ENCODE results near the gene FYB2. TPM values are rescaled to one million over a fixed set of nuclear protein-coding genes. Genes with fewer than 3 reads are reported as not detected.

Gene FYB2
- total and polyA plus RNA-seq, 10 donors, result not detected

GRCh38 chr1:56774067-56774609 is 45.1 kb downstream of the FYB2 start:
- no peaks in the 10 kb centered on the region for H3K36me3 ChIP-seq
- intact Hi-C loops (cut with DNase I; ENCODE audit: low total_unique reads), result no loop called here
- no peaks in the 10 kb centered on the region for H3K9me3 ChIP-seq
- H3K27ac ChIP-seq, result peak overlapping the region in 2 of 8 donors; percentile 38 to 52
- no peaks in the 10 kb centered on the region for H3K27me3 ChIP-seq (replicated peaks in 1 of 7)
- H3K4me1 ChIP-seq, result peaks cover 0 to 12% (median 2%) of the 10 kb centered on the region in 6 donors
- DNase-seq, result no peak
- 32 to 48% (median 37%) methylated on average over 6 of the region's 6 CpGs for whole genome bisulfite sequencing, 5 donors
- TF ChIP-seq, protein P1, sequence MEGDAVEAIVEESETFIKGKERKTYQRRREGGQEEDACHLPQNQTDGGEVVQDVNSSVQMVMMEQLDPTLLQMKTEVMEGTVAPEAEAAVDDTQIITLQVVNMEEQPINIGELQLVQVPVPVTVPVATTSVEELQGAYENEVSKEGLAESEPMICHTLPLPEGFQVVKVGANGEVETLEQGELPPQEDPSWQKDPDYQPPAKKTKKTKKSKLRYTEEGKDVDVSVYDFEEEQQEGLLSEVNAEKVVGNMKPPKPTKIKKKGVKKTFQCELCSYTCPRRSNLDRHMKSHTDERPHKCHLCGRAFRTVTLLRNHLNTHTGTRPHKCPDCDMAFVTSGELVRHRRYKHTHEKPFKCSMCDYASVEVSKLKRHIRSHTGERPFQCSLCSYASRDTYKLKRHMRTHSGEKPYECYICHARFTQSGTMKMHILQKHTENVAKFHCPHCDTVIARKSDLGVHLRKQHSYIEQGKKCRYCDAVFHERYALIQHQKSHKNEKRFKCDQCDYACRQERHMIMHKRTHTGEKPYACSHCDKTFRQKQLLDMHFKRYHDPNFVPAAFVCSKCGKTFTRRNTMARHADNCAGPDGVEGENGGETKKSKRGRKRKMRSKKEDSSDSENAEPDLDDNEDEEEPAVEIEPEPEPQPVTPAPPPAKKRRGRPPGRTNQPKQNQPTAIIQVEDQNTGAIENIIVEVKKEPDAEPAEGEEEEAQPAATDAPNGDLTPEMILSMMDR (IDR thresholded peaks at IDR 0.05 in 8 of 11, conservative IDR thresholded peaks at IDR 0.05 in 3 of 11), result no peak
- TF ChIP-seq POLR2A (IDR thresholded peaks at IDR 0.05) (no peak), POLR2AphosphoS5 (IDR thresholded peaks at IDR 0.05) (no peak)
- H3K4me3 ChIP-seq, result peak overlapping the region in 4 of 8 donors; percentile 17 to 60 (median 24)

GRCh38 chr1:56773341-56774066 is 45.7 kb downstream of the FYB2 start:
- Histone ChIP-seq H3K4me3 (peak overlapping the region in 4 of 8 donors; percentile 17 to 60 (median 24)), H3K9me3 (no peaks in the 10 kb centered on the region), H3K27me3 (replicated peaks in 1 of 7) (no peaks in the 10 kb centered on the region), H3K4me1 (peaks cover 0 to 12% (median 2%) of the 10 kb centered on the region in 6 donors), H3K27ac (peak overlapping the region in 1 of 8 donors; percentile 52), H3K36me3 (no peaks in the 10 kb centered on the region)
- 83 to 89% (median 86%) methylated on average over 2 of the region's 2 CpGs for WGBS, 5 donors
- no peak for DNase-seq
- intact Hi-C loops (cut with DNase I; ENCODE audit: low total_unique reads), result no loop called here
- no peak for TF ChIP-seq POLR2AphosphoS5 (IDR thresholded peaks at IDR 0.05)
- no peak for TF ChIP-seq POLR2A (IDR thresholded peaks at IDR 0.05)

DNA sequence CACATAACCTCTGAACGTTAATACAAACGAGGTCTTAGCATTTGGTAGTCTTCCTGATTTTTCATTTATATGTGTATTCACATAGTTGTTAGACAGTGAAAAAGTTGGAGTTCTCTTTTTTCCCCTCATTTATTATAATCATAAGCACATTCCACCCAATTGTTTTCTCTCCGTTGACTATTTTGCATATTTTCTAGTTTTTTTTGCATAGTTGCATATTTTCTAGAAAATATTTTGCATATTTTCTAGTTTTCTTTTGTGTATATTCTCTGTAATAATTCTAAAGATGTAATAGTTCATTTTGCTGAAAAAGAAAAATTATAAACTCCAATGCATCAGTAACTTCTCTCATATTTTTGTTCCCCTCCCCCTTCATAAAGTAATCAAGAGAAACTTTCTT is 47.5 kb downstream of the FYB2 start:
- Histone ChIP-seq H3K4me1 (peaks cover 0 to 12% (median 2%) of the 10 kb centered on the region in 6 donors), H3K27me3 (replicated peaks in 1 of 7) (no peaks in the 10 kb centered on the region), H3K36me3 (no peaks in the 10 kb centered on the region), H3K9me3 (no peaks in the 10 kb centered on the region), H3K27ac (no peak overlapping the region), H3K4me3 (no peak overlapping the region)
- TF ChIP-seq, protein P1 (IDR thresholded peaks at IDR 0.05 in 8 of 11, conservative IDR thresholded peaks at IDR 0.05 in 3 of 11), result no peak
- TF ChIP-seq POLR2A (IDR thresholded peaks at IDR 0.05), result no peak
- no peak for TF ChIP-seq POLR2AphosphoS5 (IDR thresholded peaks at IDR 0.05)
- WGBS, 5 donors, result 79 to 92% (median 88%) methylated on average over 3 of the region's 3 CpGs
- no peak for DNase-seq
- intact Hi-C loops (cut with DNase I; ENCODE audit: low total_unique reads), result no loop called here

DNA sequence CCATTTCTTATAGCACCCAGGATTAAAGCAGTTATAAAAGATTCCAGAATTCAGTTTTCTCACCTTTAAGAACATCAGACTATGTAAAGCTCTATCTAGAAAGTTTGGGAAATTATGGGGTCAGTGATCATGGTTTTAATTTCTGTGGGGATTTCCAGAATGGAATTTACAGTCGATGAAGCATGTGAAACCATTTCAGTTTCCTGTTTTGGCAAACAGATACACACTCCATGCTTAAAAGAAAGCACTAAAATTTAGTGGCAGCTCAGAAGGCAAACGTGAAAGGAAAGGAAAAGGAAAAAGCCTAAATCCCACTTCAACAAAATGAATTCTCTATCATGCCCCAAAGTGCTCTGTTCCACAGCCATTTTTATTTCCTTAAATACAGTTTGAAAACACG is 60.4 kb downstream of the FYB2 start:
- no peak overlapping the region for H3K4me3 ChIP-seq
- peaks cover 0 to 5% (median 0%) of the 10 kb centered on the region in 7 donors for H3K27me3 ChIP-seq (replicated peaks in 1 of 7)
- no peak overlapping the region for H3K27ac ChIP-seq
- TF ChIP-seq POLR2AphosphoS5 (IDR thresholded peaks at IDR 0.05), result no peak
- TF ChIP-seq, protein P1 (IDR thresholded peaks at IDR 0.05 in 8 of 11, conservative IDR thresholded peaks at IDR 0.05 in 3 of 11), result no peak
- TF ChIP-seq POLR2A (IDR thresholded peaks at IDR 0.05), result no peak
- no peak for DNase-seq
- H3K36me3 ChIP-seq, result no peaks in the 10 kb centered on the region
- no peaks in the 10 kb centered on the region for H3K9me3 ChIP-seq
- H3K4me1 ChIP-seq, result peaks cover 0 to 10% (median 0%) of the 10 kb centered on the region in 6 donors
- intact Hi-C loops (cut with DNase I; ENCODE audit: low total_unique reads), result no loop called here
- 17 to 27% (median 24%) methylated on average over 3 of the region's 3 CpGs for WGBS, 5 donors

Data from spleen (tissue), 11 donors.